Pulmonary artery endothelial cell (primary cell): Measurements from ENCODE around the gene HK1. TPM values are rescaled to one million over a fixed set of nuclear protein-coding genes. Genes with fewer than 3 reads are reported as not detected.

Experiments
- DNase-seq: peaks from one replicate; pipeline ENCODE4 v3.0.0-alpha.2; 2011; ENCODE audit warnings: low read depth, low spot score
- total RNA-seq: library from RNA; depleted of rRNA; stranded (reverse); fragments of >200 nt; gene quantifications from 2 replicates; pipeline ENCODE4 v1.2.3, GENCODE V29; 2014

Gene HK1
- total RNA-seq, 1 donor from 2014 or later, result 157 TPM

- no peak for DNase-seq
Measured at GRCh38 chr10:69418052-69418752, 139.9 kb downstream of the HK1 start.

GRCh38 chr10:69419096-69419743, 140.9 kb downstream of the HK1 start:
- DNase-seq, result no peak

- no peak for DNase-seq
Measured at GRCh38 chr10:69419744-69420126, 141.4 kb downstream of the HK1 start.

DNA sequence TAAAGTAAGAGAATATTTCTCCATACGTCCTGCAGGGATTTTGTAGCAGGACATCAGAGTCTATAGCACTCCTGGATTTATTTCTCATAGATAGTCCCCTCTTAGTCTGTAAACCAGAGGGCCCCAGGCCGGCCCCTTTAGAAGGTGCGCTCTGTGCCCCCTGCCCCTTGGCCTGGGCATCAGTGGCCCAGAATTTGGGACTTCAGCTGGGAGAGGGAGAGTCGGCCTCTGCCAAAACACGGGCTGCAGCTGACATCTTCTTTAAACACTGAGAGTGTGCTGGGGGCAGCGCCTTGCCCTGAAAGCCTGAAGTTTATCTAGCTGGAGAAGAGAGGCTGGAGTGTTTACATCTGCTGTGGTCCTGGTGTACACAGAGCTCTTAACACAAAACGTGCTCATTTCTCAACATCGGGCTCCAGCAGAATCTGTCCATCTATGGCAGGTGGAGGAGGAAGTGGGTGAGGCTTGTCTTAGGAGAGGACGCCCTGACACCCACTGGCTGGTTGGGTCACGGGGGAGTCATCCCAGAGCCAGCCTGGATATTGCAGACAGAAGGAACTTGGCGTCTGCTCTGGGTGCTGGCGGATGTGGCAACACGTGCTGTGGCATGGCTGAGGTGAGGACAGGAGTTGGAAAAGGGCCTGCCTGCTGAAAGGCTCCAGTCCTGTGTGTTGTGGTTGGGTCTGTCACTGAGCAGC, 143.5 kb downstream of the HK1 start:
- no peak for DNase-seq

DNA sequence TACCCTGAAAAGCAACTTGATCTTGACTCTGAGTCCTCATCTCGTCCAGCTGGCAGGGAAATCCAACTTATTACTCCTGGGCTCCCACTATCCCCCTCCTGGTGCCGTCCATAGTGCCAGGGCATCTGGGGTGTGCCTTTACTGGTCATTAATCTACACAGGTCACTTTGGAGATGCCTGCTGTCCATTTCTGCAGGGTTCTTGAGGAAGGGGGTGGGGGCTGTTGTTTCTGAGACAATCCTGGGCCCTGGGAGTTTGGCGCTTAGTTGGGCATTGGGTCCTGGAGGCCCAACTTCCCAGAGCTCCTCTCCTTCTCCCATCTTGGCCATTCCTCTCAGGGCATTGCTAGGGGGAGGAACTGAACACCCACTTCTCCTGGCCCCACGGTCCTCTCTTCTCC, 144.4 kb downstream of the HK1 start:
- no peak for DNase-seq

DNA sequence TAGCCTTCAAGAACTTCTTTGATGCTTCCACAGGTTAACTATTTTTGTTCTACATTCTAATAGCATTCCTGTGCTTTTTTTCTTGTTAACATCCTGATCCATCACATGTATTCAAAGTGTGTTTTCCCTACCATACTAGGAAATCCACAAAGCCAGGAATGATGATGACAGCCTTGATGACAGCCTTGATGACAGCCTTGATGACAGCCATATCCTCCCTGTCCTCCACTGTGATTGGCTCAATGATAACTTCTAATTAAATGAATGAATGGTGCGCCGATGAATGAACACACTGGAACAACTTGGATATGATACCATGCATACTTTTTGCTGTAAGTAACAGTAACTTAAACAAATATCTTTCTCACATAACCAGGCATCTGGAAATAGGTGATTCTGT, 146.7 kb downstream of the HK1 start:
- DNase-seq, result no peak

GRCh38 chr10:69425511-69426298, 147.4 kb downstream of the HK1 start:
- no peak for DNase-seq

- DNase-seq, result no peak
Measured at GRCh38 chr10:69426376-69426727, 148.1 kb downstream of the HK1 start.

DNA sequence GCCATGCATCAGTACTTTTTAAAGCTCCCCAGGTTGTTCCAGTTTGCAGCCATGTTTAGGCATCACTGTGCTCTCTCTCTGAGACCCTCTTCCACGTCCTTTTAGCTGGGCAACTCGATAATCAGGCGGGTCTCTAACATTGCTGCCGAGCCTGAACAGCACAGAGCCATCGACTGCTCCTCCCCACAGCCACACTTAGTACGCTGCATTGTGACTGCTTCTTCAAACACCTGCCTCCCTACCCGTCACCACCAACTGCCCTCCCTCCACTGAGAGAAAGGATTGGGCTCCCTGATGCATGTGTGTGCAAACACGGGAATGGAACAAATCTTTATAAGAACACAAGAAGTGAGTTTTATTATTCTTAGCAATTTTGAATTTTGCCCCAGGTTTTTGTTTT, 149.9 kb downstream of the HK1 start:
- DNase-seq, result no peak

GRCh38 chr10:69434169-69434568, 155.9 kb downstream of the HK1 start:
- no peak for DNase-seq

- no peak for DNase-seq
Measured at GRCh38 chr10:69434926-69435325, 156.6 kb downstream of the HK1 start.

GRCh38 chr10:69435966-69436520, 157.7 kb downstream of the HK1 start:
- no peak for DNase-seq

- DNase-seq, result no peak
Measured at GRCh38 chr10:69437321-69438259, 159.3 kb downstream of the HK1 start.

DNA sequence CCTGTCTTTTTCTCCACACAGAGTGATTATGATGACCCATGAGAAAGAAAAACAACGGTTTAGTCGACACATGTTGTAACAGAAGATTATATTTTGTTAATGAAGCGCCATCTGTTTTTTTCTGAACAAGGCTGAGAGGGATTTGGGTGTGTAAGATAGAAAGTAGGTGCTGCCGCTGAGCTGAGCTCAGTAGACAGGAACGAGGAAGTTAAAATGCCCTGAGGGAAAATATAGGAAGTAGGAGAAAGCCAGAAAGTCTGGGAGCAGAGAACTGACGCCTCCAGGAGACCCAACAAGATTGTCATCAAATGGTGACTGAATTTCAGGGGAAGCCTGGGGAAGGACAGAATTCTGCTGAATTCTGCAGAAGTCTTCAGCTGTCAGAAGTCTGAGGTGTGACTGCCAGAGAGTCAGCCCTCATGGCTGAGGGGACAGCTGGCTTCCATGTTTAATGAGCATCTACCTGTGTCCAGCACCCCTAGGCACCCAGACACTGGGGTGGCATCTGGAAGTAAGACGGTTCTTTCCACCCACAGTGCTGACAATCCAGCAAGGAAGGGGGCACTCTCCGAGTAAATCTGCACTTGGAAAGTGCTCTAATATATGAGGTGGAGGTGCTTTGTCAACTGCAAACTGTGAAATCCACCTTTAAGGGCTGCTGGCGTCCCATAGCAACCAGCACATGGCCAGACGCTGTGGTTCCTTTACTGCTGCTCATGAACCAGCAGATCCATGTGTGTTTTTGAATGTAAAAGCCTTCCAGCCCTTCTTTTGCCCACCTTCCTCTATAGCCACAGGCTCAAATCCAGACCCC, 160.4 kb downstream of the HK1 start:
- no peak for DNase-seq

GRCh38 chr10:69439350-69439739, 161.0 kb downstream of the HK1 start:
- no peak for DNase-seq

DNA sequence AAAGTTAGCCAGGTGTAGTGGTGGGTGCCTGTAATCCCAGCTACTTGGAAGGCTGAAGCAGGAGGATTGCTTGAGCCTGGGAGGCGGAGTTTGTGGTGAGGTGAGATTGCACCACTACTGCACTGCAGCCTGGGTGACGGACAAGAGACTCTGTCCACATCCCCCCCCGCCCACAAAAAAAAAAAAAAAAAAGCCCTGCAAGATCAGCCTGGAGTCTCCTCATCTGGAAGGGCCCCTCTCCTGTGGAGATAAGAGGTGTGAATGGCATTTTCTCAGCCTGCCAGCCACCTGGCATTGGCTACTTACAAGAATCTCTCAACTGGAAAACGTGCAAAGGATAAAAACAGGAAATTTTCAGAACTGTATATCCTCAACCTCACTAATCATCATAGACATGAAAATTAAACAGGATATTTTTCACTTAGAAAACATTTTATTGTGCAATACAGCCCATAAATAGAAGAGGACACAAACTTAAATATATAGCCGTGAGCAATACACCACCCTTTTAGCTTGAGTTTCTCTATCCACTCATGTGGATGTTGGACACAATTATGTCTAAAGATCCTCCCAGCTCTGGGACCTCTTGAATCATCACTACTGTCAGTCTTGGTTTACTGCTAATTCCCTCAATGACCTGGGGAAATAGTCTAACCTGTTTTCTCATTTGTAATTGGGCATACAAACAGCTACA, 161.7 kb downstream of the HK1 start:
- no peak for DNase-seq

DNA sequence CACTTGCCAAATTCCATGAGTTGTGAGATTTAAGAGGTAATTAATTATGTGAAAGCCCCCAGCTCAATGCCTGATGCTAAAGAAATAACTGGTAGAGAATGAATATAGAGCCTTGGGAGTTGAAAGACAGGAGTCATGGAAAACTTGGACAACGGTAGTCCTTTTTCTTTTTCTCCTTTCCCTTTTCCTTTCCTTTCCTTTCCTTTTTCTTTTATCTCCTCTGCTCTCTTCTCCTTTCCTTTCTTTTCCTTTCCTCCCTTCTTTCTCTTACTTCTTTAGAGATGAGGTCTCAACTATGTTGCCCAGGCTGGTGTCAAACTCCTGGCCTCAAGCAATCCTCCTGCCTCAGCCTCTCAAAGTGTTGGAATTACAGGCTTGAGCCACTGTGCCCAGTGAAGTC, 165.1 kb downstream of the HK1 start:
- no peak for DNase-seq

- DNase-seq, result no peak
Measured at GRCh38 chr10:69445041-69445440, 166.7 kb downstream of the HK1 start.

- DNase-seq, result no peak
Measured at GRCh38 chr10:69446229-69446628, 167.9 kb downstream of the HK1 start.
